ENCODE measurements around the gene TCF19.
A peak's percentile ranks its signal among the peaks of the same experiment; 100 is the strongest.
"Not testable (repeated sequence)": the region's sequence is repeated elsewhere in the genome, so short reads cannot be mapped to it uniquely, and the experiment has no call there.

The TCF19 gene

GRCh38 chr6:31171931-31172905, 13.8 kb downstream of the TCF19 start:
- H3K4me3 ChIP-seq, result no peak overlapping the region

GRCh38 chr6:31172973-31173384, 14.6 kb downstream of the TCF19 start:
- Histone ChIP-seq H3K4me1 (peaks cover 14% of the 10 kb centered on the region), H3K9me3 (peaks cover 3% of the 10 kb centered on the region; the same call in 1 of the 2 replicates), H3K4me3 (no peak overlapping the region), H3K36me3 (replicated peaks) (peaks cover 4% of the 10 kb centered on the region), H3K27me3 (ENCODE audit: low read depth) (no peaks in the 10 kb centered on the region)
- DNase-seq (ENCODE audit: low spot score in 2 of 2), result peak; percentile 55 to 82
- in situ Hi-C loops (cut with MboI; ENCODE audit: low sequenced_read_pairs), result no loop called here

More at GRCh38 chr6:31171931-31172905, 13.8 kb downstream of the TCF19 start:
- H3K36me3 ChIP-seq (replicated peaks), result peaks cover 4% of the 10 kb centered on the region
- peaks cover 14% of the 10 kb centered on the region for H3K4me1 ChIP-seq
- no peak for DNase-seq (ENCODE audit: low spot score in 2 of 2)
- H3K9me3 ChIP-seq, result peaks cover 3% of the 10 kb centered on the region; the same call in 1 of the 2 replicates
- no peaks in the 10 kb centered on the region for H3K27me3 ChIP-seq (ENCODE audit: low read depth)
- in situ Hi-C loops (cut with MboI; ENCODE audit: low sequenced_read_pairs), result no loop called here

- Histone ChIP-seq H3K9me3 (peaks cover 3% of the 10 kb centered on the region; the same call in 1 of the 2 replicates), H3K36me3 (replicated peaks) (peaks cover 4% of the 10 kb centered on the region), H3K4me1 (peaks cover 14% of the 10 kb centered on the region), H3K27me3 (ENCODE audit: low read depth) (no peaks in the 10 kb centered on the region), H3K4me3 (no peak overlapping the region)
- DNase-seq (ENCODE audit: low spot score in 2 of 2), result no peak
- in situ Hi-C loops (cut with MboI; ENCODE audit: low sequenced_read_pairs), result no loop called here
These were observed 15.0 kb downstream of the TCF19 start for GRCh38 chr6:31173406-31173805.

- in situ Hi-C loops (cut with MboI; ENCODE audit: low sequenced_read_pairs), result no loop called here
- Histone ChIP-seq H3K27me3 (ENCODE audit: low read depth) (no peaks in the 10 kb centered on the region), H3K9me3 (peaks cover 3% of the 10 kb centered on the region; the same call in 1 of the 2 replicates), H3K4me3 (no peak overlapping the region), H3K4me1 (peaks cover 14% of the 10 kb centered on the region), H3K36me3 (replicated peaks) (peaks cover 4% of the 10 kb centered on the region)
- no peak for DNase-seq (ENCODE audit: low spot score in 2 of 2)
These were observed 16.0 kb downstream of the TCF19 start for GRCh38 chr6:31174378-31174777.

- Histone ChIP-seq H3K9me3 (no peaks in the 10 kb centered on the region), H3K27me3 (ENCODE audit: low read depth) (no peaks in the 10 kb centered on the region), H3K36me3 (replicated peaks) (no peaks in the 10 kb centered on the region), H3K4me3 (no peak overlapping the region), H3K4me1 (peaks cover 14% of the 10 kb centered on the region)
- in situ Hi-C loops (cut with MboI; ENCODE audit: low sequenced_read_pairs), result no loop called here
- DNase-seq (ENCODE audit: low spot score in 2 of 2), result no peak
These were observed 17.6 kb downstream of the TCF19 start for GRCh38 chr6:31175971-31176370.

- Histone ChIP-seq H3K27me3 (ENCODE audit: low read depth) (no peaks in the 10 kb centered on the region), H3K4me1 (no peaks in the 10 kb centered on the region; the same call in 1 of the 2 replicates), H3K36me3 (replicated peaks) (no peaks in the 10 kb centered on the region), H3K4me3 (no peak overlapping the region), H3K9me3 (no peaks in the 10 kb centered on the region)
- no peak for DNase-seq (ENCODE audit: low spot score in 2 of 2)
- in situ Hi-C loops (cut with MboI; ENCODE audit: low sequenced_read_pairs), result no loop called here
These were observed 20.0 kb downstream of the TCF19 start for GRCh38 chr6:31178143-31179041.

- in situ Hi-C loops (cut with MboI; ENCODE audit: low sequenced_read_pairs), result no loop called here
- Histone ChIP-seq H3K4me1 (no peaks in the 10 kb centered on the region), H3K4me3 (no peak overlapping the region), H3K36me3 (replicated peaks) (no peaks in the 10 kb centered on the region), H3K27me3 (ENCODE audit: low read depth) (no peaks in the 10 kb centered on the region), H3K9me3 (no peaks in the 10 kb centered on the region)
- DNase-seq (ENCODE audit: low spot score in 2 of 2), result no peak
These were observed 20.6 kb downstream of the TCF19 start for GRCh38 chr6:31179042-31179386.

GRCh38 chr6:31179896-31180295, 21.5 kb downstream of the TCF19 start:
- in situ Hi-C loops (cut with MboI; ENCODE audit: low sequenced_read_pairs), result no loop called here
- no peak overlapping the region for H3K4me3 ChIP-seq
- no peaks in the 10 kb centered on the region for H3K27me3 ChIP-seq (ENCODE audit: low read depth)
- H3K9me3 ChIP-seq, result no peaks in the 10 kb centered on the region
- H3K36me3 ChIP-seq (replicated peaks), result no peaks in the 10 kb centered on the region
- no peaks in the 10 kb centered on the region for H3K4me1 ChIP-seq
- DNase-seq (ENCODE audit: low spot score in 2 of 2), result no peak

GRCh38 chr6:31180500-31180899, 22.1 kb downstream of the TCF19 start:
- H3K36me3 ChIP-seq (replicated peaks), result no peaks in the 10 kb centered on the region
- no peaks in the 10 kb centered on the region for H3K4me1 ChIP-seq
- no peak for DNase-seq (ENCODE audit: low spot score in 2 of 2)
- no peak overlapping the region for H3K4me3 ChIP-seq
- in situ Hi-C loops (cut with MboI; ENCODE audit: low sequenced_read_pairs), result no loop called here
- no peaks in the 10 kb centered on the region for H3K9me3 ChIP-seq
- no peaks in the 10 kb centered on the region for H3K27me3 ChIP-seq (ENCODE audit: low read depth)

- H3K4me3 ChIP-seq; H3K4me1 ChIP-seq; H3K36me3 ChIP-seq (replicated peaks); H3K27me3 ChIP-seq (ENCODE audit: low read depth); H3K9me3 ChIP-seq; in situ Hi-C loops (cut with MboI; ENCODE audit: low sequenced_read_pairs); DNase-seq (ENCODE audit: low spot score in 2 of 2): not testable (repeated sequence)
These were observed 24.9 kb downstream of the TCF19 start for GRCh38 chr6:31183287-31183686.

- H3K36me3 ChIP-seq (replicated peaks); H3K4me1 ChIP-seq; H3K9me3 ChIP-seq; H3K4me3 ChIP-seq; in situ Hi-C loops (cut with MboI; ENCODE audit: low sequenced_read_pairs); DNase-seq (ENCODE audit: low spot score in 2 of 2); H3K27me3 ChIP-seq (ENCODE audit: low read depth): not testable (repeated sequence)
These were observed 25.5 kb downstream of the TCF19 start for GRCh38 chr6:31183859-31184258.

- H3K36me3 ChIP-seq (replicated peaks); H3K4me1 ChIP-seq; H3K9me3 ChIP-seq; DNase-seq (ENCODE audit: low spot score in 2 of 2); in situ Hi-C loops (cut with MboI; ENCODE audit: low sequenced_read_pairs); H3K27me3 ChIP-seq (ENCODE audit: low read depth); H3K4me3 ChIP-seq: not testable (repeated sequence)
These were observed 27.3 kb downstream of the TCF19 start for GRCh38 chr6:31185695-31186051.

- no peaks in the 10 kb centered on the region for H3K27me3 ChIP-seq (ENCODE audit: low read depth)
- no peaks in the 10 kb centered on the region for H3K9me3 ChIP-seq
- in situ Hi-C loops (cut with MboI; ENCODE audit: low sequenced_read_pairs), result no loop called here
- no peaks in the 10 kb centered on the region for H3K36me3 ChIP-seq (replicated peaks)
- no peak overlapping the region for H3K4me3 ChIP-seq
- no peaks in the 10 kb centered on the region for H3K4me1 ChIP-seq
- DNase-seq (ENCODE audit: low spot score in 2 of 2), result no peak
These were observed 27.8 kb downstream of the TCF19 start for GRCh38 chr6:31186052-31186734.
